ENCODE data around the gene PRDM16.

GRCh38 chr1:3463408-3463863 lies 394.4 kb downstream of the PRDM16 start:
- TF ChIP-seq POLR2AphosphoS5 (IDR thresholded peaks at IDR 0.05) = no peak
- TF ChIP-seq CTCF (IDR thresholded peaks at IDR 0.05; ENCODE audit: poor library complexity, severe bottlenecking) = no peak
- no peak for TF ChIP-seq TAF1 (IDR thresholded peaks at IDR 0.05; ENCODE audit: low read depth)

All from neural cell (in vitro differentiated cells).